GM21381 (cell line): ENCODE results near the gene FAM53B.

Experiments used
- ATAC-seq: cut with Tn5 transposase; IDR thresholded peaks from one replicate; pipeline ENCODE4 v1.9.1; 2021; ENCODE audit warnings: mild to moderate bottlenecking, moderate library complexity; ENCODE audit not compliant: unreplicated experiment

Gene FAM53B

GRCh38 chr10:124652200-124652599 lies 92.0 kb downstream of the FAM53B start:
- no peak for ATAC-seq

- no peak for ATAC-seq
These were observed 92.7 kb downstream of the FAM53B start for GRCh38 chr10:124651402-124651891.

DNA sequence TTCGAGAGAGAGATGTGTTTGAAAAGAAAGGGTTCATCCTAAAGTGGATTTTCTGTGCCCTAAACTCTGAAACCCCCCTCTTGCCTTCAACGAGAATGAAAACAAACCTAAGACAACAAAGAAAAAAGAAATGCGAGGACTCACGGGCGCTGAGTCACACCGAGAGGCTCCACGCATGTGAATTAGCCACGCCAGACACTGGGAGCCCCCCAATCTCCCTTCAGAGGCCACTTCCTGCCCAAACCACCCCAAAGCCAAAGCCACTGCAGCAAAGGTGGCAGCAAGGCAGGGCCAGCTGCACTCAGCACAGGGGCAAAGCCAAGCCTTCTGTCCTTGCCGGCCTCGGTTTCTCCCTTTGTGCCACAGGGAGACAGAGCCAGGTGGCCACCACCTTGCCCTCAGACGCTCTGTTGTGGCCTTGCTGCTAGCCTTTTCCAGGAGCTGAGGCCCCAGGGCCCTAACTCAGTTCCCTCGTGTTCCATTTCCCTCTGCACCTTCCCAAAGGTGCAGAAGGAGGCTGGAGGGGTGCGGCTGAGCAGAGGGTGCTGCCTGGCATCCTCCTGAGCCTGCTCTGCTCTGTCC lies 93.3 kb downstream of the FAM53B start:
- ATAC-seq = no peak

DNA sequence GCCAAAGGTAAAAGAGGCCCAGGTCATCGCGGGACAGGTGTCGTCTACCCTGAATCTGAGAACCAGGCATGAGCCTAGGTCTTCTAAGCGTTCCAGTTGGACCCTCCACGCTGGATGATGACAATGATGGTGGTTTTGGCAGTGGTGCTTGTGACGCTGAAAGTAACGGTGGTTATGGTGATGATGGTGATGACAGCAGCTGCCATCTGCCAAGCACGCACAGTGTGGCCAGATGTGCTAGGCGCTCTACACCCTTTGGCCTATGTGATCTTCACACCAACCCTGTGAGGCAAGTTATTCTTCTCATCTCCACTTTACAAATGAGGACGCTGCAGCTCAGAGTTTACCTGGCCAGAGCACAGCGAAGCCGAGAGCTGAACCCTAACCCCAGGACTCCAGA lies 93.9 kb downstream of the FAM53B start:
- ATAC-seq = no peak

GRCh38 chr10:124649214-124649613 lies 95.0 kb downstream of the FAM53B start:
- ATAC-seq = no peak

GRCh38 chr10:124648738-124649137 lies 95.4 kb downstream of the FAM53B start:
- no peak for ATAC-seq

DNA sequence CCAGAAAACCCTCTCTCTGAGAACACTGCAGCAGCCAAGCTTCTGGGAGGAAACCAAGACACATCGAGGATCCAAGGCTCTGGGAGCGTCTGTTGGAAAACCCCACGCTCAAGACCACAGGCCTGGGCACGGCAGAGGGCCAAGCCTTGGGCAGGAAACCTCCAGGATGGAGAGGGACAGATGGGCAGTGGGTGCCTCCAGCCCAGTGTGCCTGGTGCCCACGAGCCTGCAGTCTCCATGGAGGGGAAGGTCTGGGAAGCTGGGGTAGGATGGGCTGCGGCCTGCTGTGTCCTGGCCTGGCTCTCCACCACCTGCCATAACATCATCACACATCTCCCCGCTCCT lies 96.1 kb downstream of the FAM53B start:
- no peak for ATAC-seq

GRCh38 chr10:124647421-124648130 lies 96.6 kb downstream of the FAM53B start:
- peak; percentile 72 for ATAC-seq

DNA sequence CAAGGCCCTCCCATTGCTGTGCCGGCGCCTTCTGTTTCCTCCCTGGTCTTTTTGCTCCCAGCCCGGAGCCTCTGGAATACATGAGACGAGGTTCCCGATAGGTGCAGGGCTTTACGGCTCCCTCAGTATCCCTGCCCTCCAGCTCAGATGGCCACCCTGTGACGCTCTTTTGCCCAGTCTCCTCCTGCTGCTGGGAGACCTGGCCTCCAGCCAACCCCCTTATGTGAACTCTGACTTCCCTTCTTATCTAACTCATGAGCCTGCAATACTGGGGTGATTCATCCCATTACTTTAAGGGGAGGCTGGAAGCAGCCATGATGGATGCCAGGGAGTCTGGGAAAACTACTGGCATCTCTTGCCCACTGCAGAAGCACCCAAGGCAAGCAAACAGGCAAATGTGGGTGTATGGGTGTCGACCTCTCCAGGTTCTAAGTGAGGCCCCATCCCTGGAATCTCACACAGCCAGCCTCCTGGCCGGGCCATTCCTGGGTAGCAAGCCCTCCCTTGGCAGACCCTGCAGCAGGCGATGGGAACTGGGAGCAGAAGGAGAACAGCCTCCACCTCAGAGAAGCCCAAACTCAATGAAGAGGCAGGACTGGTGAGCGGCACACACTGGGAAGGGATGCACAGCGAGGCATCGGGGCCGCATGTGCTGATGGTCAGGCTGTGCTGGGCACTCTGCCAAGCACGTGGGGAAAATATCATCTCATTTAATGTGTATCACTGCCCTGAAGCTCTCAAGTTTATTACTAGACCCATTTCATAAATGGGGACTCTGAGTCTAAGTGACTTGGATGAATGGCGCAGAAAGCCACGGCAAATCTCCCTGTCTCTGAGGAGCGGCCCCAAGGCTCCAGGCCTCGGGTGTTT lies 97.5 kb downstream of the FAM53B start:
- ATAC-seq = no peak

DNA sequence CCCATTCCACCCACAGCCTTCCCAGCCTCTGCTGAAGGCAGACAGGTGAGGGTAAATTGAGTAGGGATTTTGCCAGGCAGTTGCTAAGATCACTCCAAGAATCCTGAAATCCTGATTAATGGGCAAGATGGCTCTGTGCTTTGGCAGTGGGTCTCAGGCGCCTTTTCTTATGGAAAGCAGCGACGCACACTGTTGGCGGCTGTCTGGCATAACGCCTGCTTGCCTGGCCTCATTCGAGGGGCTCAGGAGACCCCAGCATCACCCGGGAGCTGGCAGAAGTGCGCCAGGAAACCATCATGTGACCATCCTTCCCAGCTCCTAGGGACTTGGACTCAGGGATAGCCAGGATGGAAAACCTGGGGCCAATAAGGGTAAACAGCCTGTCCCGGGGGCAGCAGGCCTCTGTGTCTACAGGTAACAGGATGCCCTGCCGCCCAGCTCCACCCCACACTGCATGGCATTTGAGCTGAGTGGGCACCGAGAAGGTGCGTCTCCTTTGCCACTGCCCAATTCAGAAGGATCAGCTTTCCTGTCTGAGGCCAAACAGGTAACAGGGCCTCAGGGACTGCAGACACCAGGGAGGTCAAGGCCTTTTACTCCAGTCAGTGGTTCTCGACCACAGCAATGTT lies 98.6 kb downstream of the FAM53B start:
- ATAC-seq = no peak

- ATAC-seq = no peak
These were observed 99.3 kb downstream of the FAM53B start for GRCh38 chr10:124644771-124645415.

GRCh38 chr10:124644236-124644635 lies 99.9 kb downstream of the FAM53B start:
- ATAC-seq = no peak

GRCh38 chr10:124643330-124644009 lies 100.7 kb downstream of the FAM53B start:
- ATAC-seq = no peak

DNA sequence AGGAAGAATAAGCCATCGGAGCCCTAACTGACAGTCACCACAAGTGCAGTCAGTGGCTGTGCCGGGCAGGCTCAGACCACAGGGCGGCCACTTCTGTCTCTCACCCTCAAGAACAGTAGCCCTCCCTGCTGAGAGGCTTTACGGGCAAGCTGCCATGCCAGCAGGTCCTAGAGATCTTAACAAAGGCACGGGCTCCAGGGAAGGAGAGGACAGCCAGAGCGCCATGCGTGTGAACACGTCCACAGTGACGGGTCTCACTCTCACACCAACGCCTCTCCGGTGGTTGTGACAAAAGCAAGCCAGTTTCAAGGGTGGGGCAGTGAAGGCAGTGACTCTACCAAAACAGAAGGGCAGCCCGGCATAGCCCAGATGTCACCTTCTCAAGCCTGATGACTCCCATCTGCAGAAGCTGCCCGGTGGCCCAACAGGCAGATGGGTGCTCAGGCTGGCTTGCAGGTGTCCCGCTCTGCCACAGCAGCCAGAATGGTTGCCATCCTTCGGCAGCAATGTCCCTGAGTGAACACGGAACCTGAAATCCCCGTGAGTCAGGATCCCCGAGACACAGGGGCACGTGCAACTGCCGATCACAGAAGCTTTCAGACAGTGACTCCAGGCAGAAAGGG lies 102.0 kb downstream of the FAM53B start:
- ATAC-seq = peak; percentile 10

DNA sequence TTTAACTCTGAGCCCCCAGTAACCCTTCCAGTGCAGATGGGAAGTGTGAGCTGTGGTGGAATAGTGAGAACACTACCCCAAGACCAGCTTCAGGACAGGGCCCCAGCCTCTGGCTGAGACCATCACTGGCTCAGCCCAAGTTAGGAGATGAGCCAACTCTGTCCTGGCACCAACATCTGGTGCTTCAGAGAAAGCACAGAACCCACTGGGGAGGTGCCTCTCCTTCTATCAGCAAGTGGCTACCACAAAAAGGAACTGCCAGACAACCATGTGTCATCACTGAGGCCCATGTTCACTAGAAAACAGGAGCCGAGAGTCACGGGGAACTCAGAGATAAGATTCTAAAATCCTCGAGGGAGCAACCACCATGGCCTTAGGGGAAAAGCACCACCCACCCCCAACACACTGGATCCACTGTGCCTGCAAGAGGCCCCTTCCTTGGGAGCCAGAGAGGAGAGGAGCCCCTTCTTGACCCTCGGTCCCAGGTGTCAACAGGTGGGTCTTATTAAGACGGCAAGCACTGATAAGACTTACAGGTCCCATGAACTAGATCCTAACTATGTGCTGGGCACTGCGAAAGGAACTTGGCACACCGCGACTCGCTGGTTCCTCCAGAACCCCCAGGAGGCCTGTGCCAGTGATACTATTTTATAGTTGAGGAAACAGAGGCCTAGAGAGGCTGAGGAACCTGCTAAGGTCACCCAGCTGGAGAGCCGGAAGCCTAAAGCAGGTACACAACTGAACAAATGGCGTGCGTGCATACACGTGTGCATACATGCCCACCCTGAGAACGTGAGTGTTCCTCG lies 102.7 kb downstream of the FAM53B start:
- ATAC-seq = peak; percentile 62

DNA sequence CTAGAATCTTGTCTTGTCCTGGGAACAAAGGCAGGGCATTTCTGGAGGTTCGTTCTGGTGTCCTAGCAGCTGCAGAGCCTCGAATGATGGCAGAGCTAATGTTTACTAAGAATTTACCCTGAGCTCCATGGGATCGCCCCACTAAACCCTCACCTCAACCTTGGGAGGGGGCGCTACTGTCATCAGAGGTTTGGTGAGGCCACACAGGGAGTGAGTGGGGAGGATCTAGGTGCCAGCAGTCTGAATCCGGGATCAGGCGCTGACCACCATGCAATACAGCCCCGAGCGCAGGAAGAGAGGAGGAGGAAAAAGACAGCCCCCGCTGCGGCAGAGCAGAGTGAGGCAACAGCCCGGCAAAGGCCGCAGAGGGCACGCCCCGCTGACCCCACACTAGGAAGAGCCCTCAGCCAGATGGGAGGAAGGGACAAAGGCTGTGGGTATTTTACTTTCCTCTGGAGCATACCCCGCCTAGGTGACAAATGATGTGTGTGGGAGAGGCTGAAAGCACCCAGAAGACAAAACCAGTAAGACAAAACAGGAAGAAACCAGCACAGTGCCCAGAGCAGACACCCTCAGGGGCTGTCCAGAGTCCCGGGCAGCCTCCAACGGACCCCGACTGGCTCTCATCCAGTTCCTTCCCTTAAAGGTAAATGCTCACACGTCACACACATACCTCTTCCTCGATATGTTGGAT lies 103.5 kb downstream of the FAM53B start:
- ATAC-seq = peak; percentile 38

- no peak for ATAC-seq
These were observed 104.1 kb downstream of the FAM53B start for GRCh38 chr10:124640056-124640455.

DNA sequence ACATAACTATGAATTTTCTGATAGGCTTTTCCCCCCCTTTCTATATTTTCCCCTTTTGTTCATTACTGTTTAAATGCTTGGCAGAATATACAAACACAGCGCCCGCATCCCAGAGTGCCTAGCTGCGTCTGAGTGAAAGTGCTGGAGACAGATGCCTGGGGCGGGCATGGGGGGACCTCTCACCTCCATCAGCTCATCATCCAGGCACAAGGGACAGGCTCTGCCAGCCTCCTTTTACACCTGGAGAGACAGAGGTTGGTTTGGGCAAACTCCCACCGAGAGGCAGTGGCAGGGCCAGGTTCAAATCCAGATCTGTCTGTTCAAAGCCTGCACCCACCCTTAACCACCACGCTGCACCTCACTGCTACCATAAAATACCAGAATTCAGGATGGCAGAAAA lies 104.5 kb downstream of the FAM53B start:
- no peak for ATAC-seq
